Measurements from ENCODE around the gene ANKH.

The ANKH gene

GRCh38 chr5:14816374-14816998 is 55.1 kb downstream of the ANKH start:
- no peaks in the 10 kb centered on the region for H3K27me3 ChIP-seq
- H3K36me3 ChIP-seq, result peaks cover 14% of the 10 kb centered on the region
- H3K4me3 ChIP-seq, result no peak overlapping the region
- TF ChIP-seq Cebpa-rat (IDR thresholded peaks at IDR 0.05), result no peak
- H3K9me3 ChIP-seq, result no peaks in the 10 kb centered on the region
- peaks cover 8% of the 10 kb centered on the region; the same call in 1 of the 2 replicates for H4K20me1 ChIP-seq
- no peak overlapping the region for H3K4me2 ChIP-seq
- peaks cover 48% of the 10 kb centered on the region for H3K4me1 ChIP-seq
- no peak overlapping the region for H3K27ac ChIP-seq
- no peak overlapping the region for H3K9ac ChIP-seq

- H3K4me1 ChIP-seq, result peaks cover 57% of the 10 kb centered on the region
- H3K27ac ChIP-seq, result no peak overlapping the region
- no peaks in the 10 kb centered on the region for H3K9me3 ChIP-seq
- H4K20me1 ChIP-seq, result peaks cover 11% of the 10 kb centered on the region; the same call in 1 of the 2 replicates
- no peaks in the 10 kb centered on the region for H3K27me3 ChIP-seq
- no peak for TF ChIP-seq Cebpa-rat (IDR thresholded peaks at IDR 0.05)
- H3K4me2 ChIP-seq, result no peak overlapping the region
- 0 out of 2 replicates have a peak, but pooled peaks cover 8% of the 10 kb centered on the region for H3K36me3 ChIP-seq
- no peak overlapping the region for H3K4me3 ChIP-seq
- no peak overlapping the region for H3K9ac ChIP-seq
Observed at GRCh38 chr5:14813747-14814146, 57.8 kb downstream of the ANKH start.

GRCh38 chr5:14812166-14812565 is 59.4 kb downstream of the ANKH start:
- peaks cover 45% of the 10 kb centered on the region for H3K4me1 ChIP-seq
- H3K9me3 ChIP-seq, result no peaks in the 10 kb centered on the region
- TF ChIP-seq Cebpa-rat (IDR thresholded peaks at IDR 0.05), result no peak
- peak overlapping the region; percentile 74 for H3K4me2 ChIP-seq
- no peak overlapping the region for H3K9ac ChIP-seq
- peaks cover 11% of the 10 kb centered on the region; the same call in 1 of the 2 replicates for H4K20me1 ChIP-seq
- 0 out of 2 replicates have a peak, but pooled peaks cover 8% of the 10 kb centered on the region for H3K36me3 ChIP-seq
- H3K27ac ChIP-seq, result no peak overlapping the region
- H3K4me3 ChIP-seq, result no peak overlapping the region
- H3K27me3 ChIP-seq, result no peaks in the 10 kb centered on the region

- H4K20me1 ChIP-seq, result peaks cover 14% of the 10 kb centered on the region; the same call in 1 of the 2 replicates
- no peaks in the 10 kb centered on the region for H3K27me3 ChIP-seq
- H3K9ac ChIP-seq, result no peak overlapping the region
- peak overlapping the region; percentile 74 for H3K4me2 ChIP-seq
- H3K36me3 ChIP-seq, result peaks cover 5% of the 10 kb centered on the region; the same call in 1 of the 2 replicates
- H3K4me1 ChIP-seq, result peaks cover 44% of the 10 kb centered on the region
- peak overlapping the region; percentile 73; the same call in 1 of the 2 replicates for H3K27ac ChIP-seq
- no peak overlapping the region for H3K4me3 ChIP-seq
- no peaks in the 10 kb centered on the region for H3K9me3 ChIP-seq
- TF ChIP-seq Cebpa-rat (IDR thresholded peaks at IDR 0.05), result no peak
Observed at GRCh38 chr5:14810928-14811572, 60.5 kb downstream of the ANKH start.

GRCh38 chr5:14810282-14810681 is 61.3 kb downstream of the ANKH start:
- Histone ChIP-seq H3K27ac (peak overlapping the region; percentile 73), H3K4me3 (no peak overlapping the region), H3K27me3 (no peaks in the 10 kb centered on the region), H3K4me1 (peaks cover 44% of the 10 kb centered on the region), H3K9ac (peak overlapping the region; percentile 25), H3K9me3 (no peaks in the 10 kb centered on the region), H3K36me3 (peaks cover 11% of the 10 kb centered on the region; the same call in 1 of the 2 replicates), H3K4me2 (peak overlapping the region; percentile 74), H4K20me1 (peaks cover 14% of the 10 kb centered on the region; the same call in 1 of the 2 replicates)
- TF ChIP-seq Cebpa-rat (IDR thresholded peaks at IDR 0.05), result no peak

- peak overlapping the region; percentile 74 for H3K4me2 ChIP-seq
- H3K4me1 ChIP-seq, result peaks cover 44% of the 10 kb centered on the region
- H3K9ac ChIP-seq, result peak overlapping the region; percentile 25
- peaks cover 14% of the 10 kb centered on the region; the same call in 1 of the 2 replicates for H4K20me1 ChIP-seq
- no peaks in the 10 kb centered on the region for H3K27me3 ChIP-seq
- no peaks in the 10 kb centered on the region for H3K9me3 ChIP-seq
- no peak for TF ChIP-seq Cebpa-rat (IDR thresholded peaks at IDR 0.05)
- peak overlapping the region; percentile 73 for H3K27ac ChIP-seq
- H3K4me3 ChIP-seq, result no peak overlapping the region
- H3K36me3 ChIP-seq, result peaks cover 15% of the 10 kb centered on the region; the same call in 1 of the 2 replicates
Observed at GRCh38 chr5:14809369-14810155, 62.0 kb downstream of the ANKH start.

- TF ChIP-seq Cebpa-rat (IDR thresholded peaks at IDR 0.05), result no peak
- H3K4me3 ChIP-seq, result no peak overlapping the region
- H3K27ac ChIP-seq, result no peak overlapping the region
- H3K27me3 ChIP-seq, result no peaks in the 10 kb centered on the region
- peaks cover 33% of the 10 kb centered on the region for H3K4me1 ChIP-seq
- H3K4me2 ChIP-seq, result no peak overlapping the region
- no peak overlapping the region for H3K9ac ChIP-seq
- H3K9me3 ChIP-seq, result no peaks in the 10 kb centered on the region
- peaks cover 20% of the 10 kb centered on the region; the same call in 1 of the 2 replicates for H4K20me1 ChIP-seq
- peaks cover 23% of the 10 kb centered on the region for H3K36me3 ChIP-seq
Observed at GRCh38 chr5:14807471-14807870, 64.1 kb downstream of the ANKH start.

- no peak overlapping the region for H3K4me3 ChIP-seq
- TF ChIP-seq Cebpa-rat (IDR thresholded peaks at IDR 0.05), result no peak
- H3K27ac ChIP-seq, result no peak overlapping the region
- H3K9me3 ChIP-seq, result no peaks in the 10 kb centered on the region
- no peaks in the 10 kb centered on the region for H3K27me3 ChIP-seq
- H3K4me1 ChIP-seq, result peaks cover 33% of the 10 kb centered on the region
- H3K4me2 ChIP-seq, result no peak overlapping the region
- H4K20me1 ChIP-seq, result peaks cover 20% of the 10 kb centered on the region; the same call in 1 of the 2 replicates
- H3K9ac ChIP-seq, result no peak overlapping the region
- H3K36me3 ChIP-seq, result peaks cover 23% of the 10 kb centered on the region
Observed at GRCh38 chr5:14806456-14806855, 65.1 kb downstream of the ANKH start.

GRCh38 chr5:14802541-14802940 is 69.0 kb downstream of the ANKH start:
- H3K9ac ChIP-seq, result no peak overlapping the region
- no peaks in the 10 kb centered on the region for H3K9me3 ChIP-seq
- peaks cover 12% of the 10 kb centered on the region for H3K4me1 ChIP-seq
- peaks cover 37% of the 10 kb centered on the region for H3K36me3 ChIP-seq
- no peak overlapping the region for H3K27ac ChIP-seq
- no peak overlapping the region for H3K4me2 ChIP-seq
- peaks cover 9% of the 10 kb centered on the region; the same call in 1 of the 2 replicates for H4K20me1 ChIP-seq
- no peak for TF ChIP-seq Cebpa-rat (IDR thresholded peaks at IDR 0.05)
- H3K27me3 ChIP-seq, result no peaks in the 10 kb centered on the region
- no peak overlapping the region for H3K4me3 ChIP-seq

All from BLaER1 (cell line).